Measurements from ENCODE around the gene PTPRE. TPM values are rescaled to one million over a fixed set of nuclear protein-coding genes. Genes with fewer than 3 reads are reported as not detected.

The PTPRE gene
- polyA plus RNA-seq, 1 donor (not counting 4 experiments of a cell fraction or from before 2014, with no cell fraction given): 15.1 TPM

DNA sequence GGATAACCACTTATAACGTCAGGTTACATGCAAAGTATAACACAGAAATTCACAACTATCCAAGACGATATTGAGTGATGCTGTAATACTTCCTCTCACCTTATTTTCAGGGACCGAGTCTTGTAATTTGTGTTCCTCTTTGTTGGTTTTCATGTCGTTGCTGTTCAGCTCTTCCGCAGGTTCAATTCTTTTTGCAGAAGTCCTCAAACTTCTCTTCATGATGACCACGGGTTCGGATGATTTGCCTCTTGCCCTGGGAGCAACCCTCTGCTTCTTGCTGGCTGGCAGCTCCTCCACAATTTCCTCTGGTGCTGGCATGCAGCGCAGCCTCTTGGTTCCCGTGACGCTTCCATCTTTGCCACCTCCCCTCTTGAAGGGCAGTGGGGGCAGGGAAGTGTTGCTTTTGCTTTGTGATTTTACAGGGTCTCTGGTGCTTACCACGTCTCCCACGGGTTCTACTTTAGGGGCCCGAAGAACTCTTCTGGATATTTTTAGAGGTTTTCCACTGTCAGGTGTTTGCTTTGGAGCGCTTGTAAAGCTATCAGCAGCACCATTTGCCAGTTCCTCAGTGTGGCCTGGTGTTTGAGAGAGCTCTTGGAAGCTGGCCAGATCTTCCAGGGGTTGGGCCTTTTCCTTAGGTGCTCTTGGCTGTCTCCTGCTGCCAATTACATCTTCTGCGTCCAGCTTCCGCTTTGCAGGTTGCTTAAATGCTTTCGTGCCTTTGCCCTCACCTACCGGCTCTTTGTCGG lies 195.8 kb downstream of the PTPRE start:
- H3K36me3 ChIP-seq (ENCODE audit: control insufficient read depth in 2 of 2, extremely low read depth in 1 of 2, insufficient read depth in 2 of 2, low read length in 2 of 2): peaks cover 1 to 49% of the 10 kb centered on the region in 2 experiments

DNA sequence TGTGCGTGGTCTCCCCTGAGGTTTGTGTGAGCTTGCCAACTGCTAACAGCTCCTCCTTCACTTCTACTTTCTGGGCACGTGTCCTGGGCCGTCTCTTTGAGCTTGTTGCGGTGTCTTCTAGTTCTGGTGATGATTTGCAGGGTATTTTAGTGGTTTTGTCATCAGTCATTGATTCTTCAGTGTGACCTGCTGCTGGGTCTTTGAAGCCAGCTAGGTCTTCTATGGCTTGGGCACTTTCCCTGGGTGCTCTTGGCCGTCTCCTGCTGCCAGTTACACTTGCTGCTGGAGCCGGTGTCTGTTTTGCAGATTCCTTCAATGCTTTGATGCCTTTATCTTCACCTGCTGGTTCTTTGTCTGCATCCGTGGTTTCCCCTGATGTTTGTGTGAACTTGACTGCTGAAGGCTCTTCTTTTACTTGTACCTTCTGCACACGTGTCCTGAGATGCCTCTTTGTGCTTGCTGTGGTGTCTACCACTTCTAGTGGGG lies 196.4 kb downstream of the PTPRE start:
- dilution Hi-C loops (cut with MboI; ENCODE audit: extremely low pct_ligation_motif_present, low sequenced_read_pairs): no loop called here
- TF ChIP-seq, protein P1, sequence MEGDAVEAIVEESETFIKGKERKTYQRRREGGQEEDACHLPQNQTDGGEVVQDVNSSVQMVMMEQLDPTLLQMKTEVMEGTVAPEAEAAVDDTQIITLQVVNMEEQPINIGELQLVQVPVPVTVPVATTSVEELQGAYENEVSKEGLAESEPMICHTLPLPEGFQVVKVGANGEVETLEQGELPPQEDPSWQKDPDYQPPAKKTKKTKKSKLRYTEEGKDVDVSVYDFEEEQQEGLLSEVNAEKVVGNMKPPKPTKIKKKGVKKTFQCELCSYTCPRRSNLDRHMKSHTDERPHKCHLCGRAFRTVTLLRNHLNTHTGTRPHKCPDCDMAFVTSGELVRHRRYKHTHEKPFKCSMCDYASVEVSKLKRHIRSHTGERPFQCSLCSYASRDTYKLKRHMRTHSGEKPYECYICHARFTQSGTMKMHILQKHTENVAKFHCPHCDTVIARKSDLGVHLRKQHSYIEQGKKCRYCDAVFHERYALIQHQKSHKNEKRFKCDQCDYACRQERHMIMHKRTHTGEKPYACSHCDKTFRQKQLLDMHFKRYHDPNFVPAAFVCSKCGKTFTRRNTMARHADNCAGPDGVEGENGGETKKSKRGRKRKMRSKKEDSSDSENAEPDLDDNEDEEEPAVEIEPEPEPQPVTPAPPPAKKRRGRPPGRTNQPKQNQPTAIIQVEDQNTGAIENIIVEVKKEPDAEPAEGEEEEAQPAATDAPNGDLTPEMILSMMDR (optimal IDR thresholded peaks at IDR 0.05 in 1 of 3, IDR thresholded peaks at IDR 0.05 in 1 of 3, conservative IDR thresholded peaks at IDR 0.05 in 1 of 3; ENCODE audit: extremely low read depth in 1 of 3, insufficient read depth in 2 of 3, low read length in 3 of 3): no peak
- no peak for TF ChIP-seq EZH2 (IDR thresholded peaks at IDR 0.05; ENCODE audit: low read length)
- Histone ChIP-seq H3K27ac (ENCODE audit: control insufficient read depth, insufficient read depth, low read length) (no peak overlapping the region), H3K4me2 (ENCODE audit: control insufficient read depth, extremely low read depth, insufficient read depth, low read depth, low read length) (no peak overlapping the region), H3K79me2 (ENCODE audit: control insufficient read depth, insufficient read depth, low read length) (no peaks in the 10 kb centered on the region), H3K27me3 (ENCODE audit: control insufficient read depth, extremely low read depth, insufficient read depth, low read length) (no peaks in the 10 kb centered on the region), H3K4me3 (ENCODE audit: control insufficient read depth in 2 of 3, extremely low read depth in 1 of 3, insufficient read depth in 2 of 3, low read depth in 1 of 3, low read length in 3 of 3) (no peak overlapping the region), H3K4me1 (ENCODE audit: control insufficient read depth, extremely low read depth, insufficient read depth, low read length) (no peaks in the 10 kb centered on the region), H3K9ac (ENCODE audit: control insufficient read depth, extremely low read depth, insufficient read depth, low read length) (no peak overlapping the region), H3K9me1 (ENCODE audit: control insufficient read depth, extremely low read depth, insufficient read depth, low read length) (no peaks in the 10 kb centered on the region), H3K9me3 (ENCODE audit: control insufficient read depth, low read depth, low read length) (no peaks in the 10 kb centered on the region), H3K36me3 (ENCODE audit: control insufficient read depth in 2 of 2, extremely low read depth in 1 of 2, insufficient read depth in 2 of 2, low read length in 2 of 2) (peaks cover 1 to 54% of the 10 kb centered on the region in 2 experiments), H2AFZ (ENCODE audit: control insufficient read depth, low read length) (no peak overlapping the region), H4K20me1 (ENCODE audit: control insufficient read depth, extremely low read depth, insufficient read depth, low read length) (no peaks in the 10 kb centered on the region)
- FAIRE-seq: no peak
- DNase-seq (ENCODE audit: low read depth, low spot score): no peak

More for the DNA sequence above, 195.8 kb downstream of the PTPRE start:
- H3K4me1 ChIP-seq (ENCODE audit: control insufficient read depth, extremely low read depth, insufficient read depth, low read length): no peaks in the 10 kb centered on the region
- no peak overlapping the region for H3K27ac ChIP-seq (ENCODE audit: control insufficient read depth, insufficient read depth, low read length)
- H4K20me1 ChIP-seq (ENCODE audit: control insufficient read depth, extremely low read depth, insufficient read depth, low read length): no peaks in the 10 kb centered on the region
- H3K9ac ChIP-seq (ENCODE audit: control insufficient read depth, extremely low read depth, insufficient read depth, low read length): no peak overlapping the region
- H3K4me3 ChIP-seq (ENCODE audit: control insufficient read depth in 2 of 3, extremely low read depth in 1 of 3, insufficient read depth in 2 of 3, low read depth in 1 of 3, low read length in 3 of 3): no peak overlapping the region
- no peak overlapping the region for H3K4me2 ChIP-seq (ENCODE audit: control insufficient read depth, extremely low read depth, insufficient read depth, low read depth, low read length)
- no peak overlapping the region for H2AFZ ChIP-seq (ENCODE audit: control insufficient read depth, low read length)
- no peak for TF ChIP-seq EZH2 (IDR thresholded peaks at IDR 0.05; ENCODE audit: low read length)
- TF ChIP-seq, protein P1 (optimal IDR thresholded peaks at IDR 0.05 in 1 of 3, IDR thresholded peaks at IDR 0.05 in 1 of 3, conservative IDR thresholded peaks at IDR 0.05 in 1 of 3; ENCODE audit: extremely low read depth in 1 of 3, insufficient read depth in 2 of 3, low read length in 3 of 3): no peak
- H3K9me3 ChIP-seq (ENCODE audit: control insufficient read depth, low read depth, low read length): no peaks in the 10 kb centered on the region
- no peaks in the 10 kb centered on the region for H3K27me3 ChIP-seq (ENCODE audit: control insufficient read depth, extremely low read depth, insufficient read depth, low read length)
- no peaks in the 10 kb centered on the region for H3K9me1 ChIP-seq (ENCODE audit: control insufficient read depth, extremely low read depth, insufficient read depth, low read length)
- FAIRE-seq (no peak), DNase-seq (ENCODE audit: low read depth, low spot score) (no peak)
- dilution Hi-C loops (cut with MboI; ENCODE audit: extremely low pct_ligation_motif_present, low sequenced_read_pairs): no loop called here
- no peaks in the 10 kb centered on the region for H3K79me2 ChIP-seq (ENCODE audit: control insufficient read depth, insufficient read depth, low read length)

Measured in keratinocyte (primary cell).